Measurements from ENCODE around the gene CAPN10.

The CAPN10 gene

GRCh38 chr2:240566203-240567136, 20.1 kb upstream of the CAPN10 start:
- TF ChIP-seq CTCF (IDR thresholded peaks at IDR 0.05; ENCODE audit: low read depth, low read length) = peak; percentile 62
- no peaks in the 10 kb centered on the region for H3K9me3 ChIP-seq
- peak overlapping the region; percentile 70 for H3K4me3 ChIP-seq (ENCODE audit: low read depth, low read length)
- H3K27me3 ChIP-seq = no peaks in the 10 kb centered on the region
- peaks cover 21% of the 10 kb centered on the region for H3K4me1 ChIP-seq
- peak; percentile 93 for DNase-seq
- no peaks in the 10 kb centered on the region for H3K36me3 ChIP-seq

- H3K36me3 ChIP-seq = no peaks in the 10 kb centered on the region
- H3K27me3 ChIP-seq = no peaks in the 10 kb centered on the region
- TF ChIP-seq CTCF (IDR thresholded peaks at IDR 0.05; ENCODE audit: low read depth, low read length) = no peak
- peaks cover 21% of the 10 kb centered on the region for H3K4me1 ChIP-seq
- H3K9me3 ChIP-seq = no peaks in the 10 kb centered on the region
- DNase-seq = no peak
- H3K4me3 ChIP-seq (ENCODE audit: low read depth, low read length) = peak overlapping the region; percentile 70
Measured at GRCh38 chr2:240567137-240567871, 19.2 kb upstream of the CAPN10 start.

DNA sequence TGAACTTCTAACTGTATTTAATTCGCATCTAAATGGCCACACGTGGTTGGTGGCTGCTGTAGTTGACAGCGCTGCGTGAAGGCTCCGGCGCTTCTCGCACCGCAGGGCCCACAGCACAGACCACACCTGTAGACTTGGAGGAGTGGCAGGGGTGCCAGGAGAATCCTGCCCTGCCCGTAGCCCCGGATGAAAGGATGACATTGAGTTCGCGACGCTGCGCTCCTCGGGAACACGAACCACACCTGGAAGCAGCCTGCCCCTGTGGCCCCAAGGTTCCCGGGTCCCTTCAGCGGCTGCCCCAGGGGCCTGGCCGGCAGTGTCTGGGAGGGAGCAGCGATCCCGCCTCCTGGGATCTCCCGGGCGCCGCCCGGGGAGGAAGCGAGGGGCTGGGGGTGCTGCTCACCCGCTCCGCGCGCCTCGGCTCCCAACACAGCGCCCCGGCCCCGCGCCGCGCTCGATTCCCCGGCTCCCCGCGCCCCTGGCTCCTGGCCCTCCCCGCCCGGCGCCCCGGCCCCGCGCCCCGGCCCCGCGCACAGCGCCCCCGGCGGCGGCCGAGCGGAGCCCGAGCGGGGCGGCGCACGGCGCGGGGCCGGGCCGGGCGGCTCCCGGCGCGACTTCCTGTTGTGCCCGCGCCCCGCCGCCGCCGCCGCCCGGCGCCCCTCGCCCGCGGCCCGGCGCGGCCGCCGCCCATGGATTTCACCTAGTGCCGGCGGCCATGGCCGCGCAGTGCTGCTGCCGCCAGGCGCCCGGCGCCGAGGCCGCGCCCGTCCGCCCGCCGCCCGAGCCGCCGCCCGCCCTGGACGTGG, 18.5 kb upstream of the CAPN10 start, which contains the start of gene RNPEPL1:
RNPEPL1 (plus strand) TSS at position 613 of the 806 bp plus-strand sequence; CDS start at position 716, 103 bp downstream.
- no peak for TF ChIP-seq CTCF (IDR thresholded peaks at IDR 0.05; ENCODE audit: low read depth, low read length)
- peak within 1 kb of the TSS; percentile 70 for H3K4me3 ChIP-seq (ENCODE audit: low read depth, low read length)
- H3K9me3 ChIP-seq = no peaks in the 10 kb centered on the region
- no peaks in the 10 kb centered on the region for H3K36me3 ChIP-seq
- peak; percentile 51 for DNase-seq
- no peaks in the 10 kb centered on the region for H3K27me3 ChIP-seq
- H3K4me1 ChIP-seq = peaks cover 21% of the 10 kb centered on the region

DNA sequence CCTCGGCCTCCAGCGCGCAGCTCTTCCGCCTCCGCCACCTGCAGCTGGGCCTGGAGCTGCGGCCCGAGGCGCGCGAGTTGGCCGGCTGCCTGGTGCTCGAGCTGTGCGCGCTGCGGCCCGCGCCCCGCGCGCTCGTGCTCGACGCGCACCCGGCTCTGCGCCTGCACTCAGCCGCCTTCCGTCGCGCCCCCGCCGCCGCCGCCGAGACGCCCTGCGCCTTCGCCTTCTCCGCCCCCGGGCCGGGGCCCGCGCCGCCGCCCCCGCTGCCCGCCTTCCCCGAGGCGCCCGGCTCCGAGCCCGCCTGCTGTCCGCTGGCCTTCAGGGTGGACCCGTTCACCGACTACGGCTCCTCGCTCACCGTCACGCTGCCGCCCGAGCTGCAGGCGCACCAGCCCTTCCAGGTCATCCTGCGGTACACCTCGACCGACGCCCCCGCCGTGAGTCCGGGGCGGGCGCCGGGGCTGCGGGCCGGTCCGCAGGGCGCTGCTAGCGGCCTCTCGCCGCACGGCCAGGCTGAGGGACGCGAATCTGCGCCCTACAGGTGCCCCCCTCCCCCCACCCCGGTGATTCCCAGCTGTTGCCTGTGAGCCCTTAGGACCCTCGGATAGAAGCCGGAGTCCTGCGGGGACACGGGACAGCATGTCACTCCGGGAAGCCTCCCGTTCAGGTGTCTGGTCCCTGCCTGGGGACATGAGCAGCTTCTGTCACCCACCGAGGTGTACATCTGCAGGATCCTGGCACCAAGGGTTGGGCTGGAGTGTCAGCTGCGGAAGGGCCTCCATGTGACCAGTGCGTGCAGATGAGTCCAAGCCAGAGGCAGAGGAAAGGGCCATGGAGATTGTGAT, 17.6 kb upstream of the CAPN10 start:
- peak; percentile 67 for DNase-seq
- Histone ChIP-seq H3K9me3 (no peaks in the 10 kb centered on the region), H3K4me3 (ENCODE audit: low read depth, low read length) (peak overlapping the region; percentile 59), H3K36me3 (no peaks in the 10 kb centered on the region), H3K4me1 (peaks cover 21% of the 10 kb centered on the region), H3K27me3 (no peaks in the 10 kb centered on the region)
- no peak for TF ChIP-seq CTCF (IDR thresholded peaks at IDR 0.05; ENCODE audit: low read depth, low read length)

- no peak for DNase-seq
- peaks cover 21% of the 10 kb centered on the region for H3K4me1 ChIP-seq
- H3K9me3 ChIP-seq = no peaks in the 10 kb centered on the region
- no peaks in the 10 kb centered on the region for H3K27me3 ChIP-seq
- no peak for TF ChIP-seq CTCF (IDR thresholded peaks at IDR 0.05; ENCODE audit: low read depth, low read length)
- H3K4me3 ChIP-seq (ENCODE audit: low read depth, low read length) = peak overlapping the region; percentile 59
- peaks cover under 1% of the 10 kb centered on the region; the same call in 1 of the 2 replicates for H3K36me3 ChIP-seq
Measured at GRCh38 chr2:240569523-240569997, 17.0 kb upstream of the CAPN10 start.

Measured in BE2C (cell line).